Astrocyte (in vitro differentiated cells and primary cell): ENCODE results near the gene S100P. TPM values are rescaled to one million over a fixed set of nuclear protein-coding genes. Genes with fewer than 3 reads are reported as not detected.

ENCODE experiments used
- DNase-seq: peaks from one replicate; pipeline ENCODE4 v3.0.0-alpha.2; 2010; ENCODE audit warnings: low read depth
- FAIRE-seq: peaks from 2 replicates; lab custom pipeline; 2011; peaks lifted over from hg19 to GRCh38; lab: Jason Lieb, UNC
- H2AFZ ChIP-seq: 2 replicates; pipeline ENCODE4 v1.6.0; 2012; ENCODE audit warnings: low read depth, low read length, inconsistent platforms
- H3K27ac ChIP-seq: 2 replicates; pipeline ENCODE4 v1.5.1; 2011; ENCODE audit warnings: low read depth, low read length, inconsistent platforms
- H3K27me3 ChIP-seq: 2 replicates; pipeline ENCODE4 v1.6.0; 2011; ENCODE audit warnings: low read length, inconsistent platforms; ENCODE audit not compliant: insufficient read depth
- H3K36me3 ChIP-seq: 2 replicates; pipeline ENCODE4 v1.5.1; 2011; ENCODE audit warnings: low read length, inconsistent platforms; ENCODE audit not compliant: insufficient read depth
- H3K4me1 ChIP-seq: 2 replicates; pipeline ENCODE4 v1.5.1; 2011; ENCODE audit warnings: low read length, inconsistent platforms; ENCODE audit not compliant: insufficient read depth
- H3K4me2 ChIP-seq: 2 replicates; pipeline ENCODE4 v1.6.0; 2012; ENCODE audit warnings: low read length, inconsistent platforms
- H3K4me3 ChIP-seq: 2 replicates; pipeline ENCODE4 v1.5.1; 2011; ENCODE audit warnings: low read depth, mild to moderate bottlenecking, low read length, inconsistent platforms; ENCODE audit not compliant: insufficient read depth
- H3K79me2 ChIP-seq: 2 replicates; pipeline ENCODE4 v1.6.0; 2012; ENCODE audit warnings: mild to moderate bottlenecking, low read length, inconsistent platforms; ENCODE audit not compliant: insufficient read depth
- H3K9ac ChIP-seq: 2 replicates; pipeline ENCODE4 v1.6.0; 2012; ENCODE audit warnings: mild to moderate bottlenecking, low read length, inconsistent platforms
- H3K9me3 ChIP-seq: 2 replicates; pipeline ENCODE4 v1.5.1; 2012; ENCODE audit warnings: low read depth, mild to moderate bottlenecking, low read length, inconsistent platforms; ENCODE audit not compliant: insufficient read depth
- H4K20me1 ChIP-seq: 2 replicates; pipeline ENCODE4 v1.6.0; 2012; ENCODE audit warnings: low read length, inconsistent platforms; ENCODE audit not compliant: insufficient read depth
- H3K27ac Mint-ChIP-seq: one replicate; pipeline ENCODE4 v1.8.0; 2021; ENCODE audit warnings: mild to moderate bottlenecking, mixed read lengths; ENCODE audit not compliant: unreplicated experiment
- H3K27me3 Mint-ChIP-seq: one replicate; pipeline ENCODE4 v1.8.0; 2021; ENCODE audit warnings: low read depth, mixed read lengths; ENCODE audit not compliant: unreplicated experiment
- H3K36me3 Mint-ChIP-seq: one replicate; pipeline ENCODE4 v1.8.0; 2021; ENCODE audit warnings: low read depth, mixed read lengths; ENCODE audit not compliant: unreplicated experiment
- H3K4me1 Mint-ChIP-seq: one replicate; pipeline ENCODE4 v1.8.0; 2021; ENCODE audit warnings: low read depth, mixed read lengths; ENCODE audit not compliant: unreplicated experiment
- H3K4me3 Mint-ChIP-seq: one replicate; pipeline ENCODE4 v1.8.0; 2021; ENCODE audit warnings: mild to moderate bottlenecking, moderate library complexity, mixed read lengths; ENCODE audit not compliant: unreplicated experiment
- H3K9me3 Mint-ChIP-seq: one replicate; pipeline ENCODE4 v1.8.0; 2021; ENCODE audit warnings: mild to moderate bottlenecking, mixed read lengths; ENCODE audit not compliant: unreplicated experiment
- EZH2 ChIP-seq: IDR thresholded peaks from 2 replicates; pipeline ENCODE4 v1.6.1; 2012; ENCODE audit warnings: mild to moderate bottlenecking, low read length, inconsistent platforms; ENCODE audit not compliant: insufficient read depth
- total RNA-seq: library from RNA; stranded (reverse); gene quantifications from 2 replicates; pipeline ENCODE4 v1.2.1, GENCODE V29; 2021
- TF ChIP-seq, protein P1 (sequence below): IDR thresholded peaks from 2 replicates; pipeline ENCODE4 v1.5.1; 2011; ENCODE audit warnings: low read depth, mild to moderate bottlenecking, inconsistent platforms, low read length, moderate library complexity; ENCODE audit not compliant: insufficient read depth

The S100P gene
- total RNA-seq, 1 donor from 2014 or later: not detected

DNA sequence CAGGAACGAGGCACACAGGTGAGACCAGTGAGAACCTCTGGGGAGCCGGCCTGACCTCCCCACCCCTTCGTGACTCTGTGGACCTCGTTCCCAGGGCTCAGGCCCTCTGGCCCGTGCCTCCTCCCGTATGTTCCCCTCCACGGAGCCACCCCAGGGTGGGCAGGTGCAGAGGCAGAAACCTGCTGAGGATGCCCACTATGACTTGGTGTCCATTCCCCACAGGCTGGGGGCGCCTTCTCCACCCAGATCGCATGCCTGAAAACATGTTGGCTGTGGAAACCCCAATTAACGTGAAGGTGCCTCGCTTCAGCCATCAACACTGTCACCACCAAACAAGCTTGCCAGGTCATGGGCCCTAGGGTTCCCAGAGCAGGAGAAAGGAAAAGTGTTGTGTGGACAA is 49.3 kb downstream of the S100P start:
- Mint-ChIP-seq H3K4me3 (no peak overlapping the region), H3K27ac (no peak overlapping the region), H3K36me3 (no peaks in the 10 kb centered on the region), H3K9me3 (no peaks in the 10 kb centered on the region), H3K27me3 (no peaks in the 10 kb centered on the region), H3K4me1 (no peaks in the 10 kb centered on the region)
- no peak overlapping the region for H3K4me2 ChIP-seq
- H3K9me3 ChIP-seq: no peaks in the 10 kb centered on the region
- H3K4me1 ChIP-seq: peaks cover 6% of the 10 kb centered on the region
- TF ChIP-seq, protein P1, sequence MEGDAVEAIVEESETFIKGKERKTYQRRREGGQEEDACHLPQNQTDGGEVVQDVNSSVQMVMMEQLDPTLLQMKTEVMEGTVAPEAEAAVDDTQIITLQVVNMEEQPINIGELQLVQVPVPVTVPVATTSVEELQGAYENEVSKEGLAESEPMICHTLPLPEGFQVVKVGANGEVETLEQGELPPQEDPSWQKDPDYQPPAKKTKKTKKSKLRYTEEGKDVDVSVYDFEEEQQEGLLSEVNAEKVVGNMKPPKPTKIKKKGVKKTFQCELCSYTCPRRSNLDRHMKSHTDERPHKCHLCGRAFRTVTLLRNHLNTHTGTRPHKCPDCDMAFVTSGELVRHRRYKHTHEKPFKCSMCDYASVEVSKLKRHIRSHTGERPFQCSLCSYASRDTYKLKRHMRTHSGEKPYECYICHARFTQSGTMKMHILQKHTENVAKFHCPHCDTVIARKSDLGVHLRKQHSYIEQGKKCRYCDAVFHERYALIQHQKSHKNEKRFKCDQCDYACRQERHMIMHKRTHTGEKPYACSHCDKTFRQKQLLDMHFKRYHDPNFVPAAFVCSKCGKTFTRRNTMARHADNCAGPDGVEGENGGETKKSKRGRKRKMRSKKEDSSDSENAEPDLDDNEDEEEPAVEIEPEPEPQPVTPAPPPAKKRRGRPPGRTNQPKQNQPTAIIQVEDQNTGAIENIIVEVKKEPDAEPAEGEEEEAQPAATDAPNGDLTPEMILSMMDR: no peak
- TF ChIP-seq EZH2: no peak
- no peaks in the 10 kb centered on the region for H3K79me2 ChIP-seq
- H3K4me3 ChIP-seq: no peak overlapping the region
- no peak overlapping the region for H3K27ac ChIP-seq
- no peaks in the 10 kb centered on the region for H3K36me3 ChIP-seq
- no peak overlapping the region for H3K9ac ChIP-seq
- H3K27me3 ChIP-seq: no peaks in the 10 kb centered on the region
- FAIRE-seq (no peak), DNase-seq (no peak)
- no peaks in the 10 kb centered on the region for H4K20me1 ChIP-seq
- no peak overlapping the region for H2AFZ ChIP-seq

Other genes with a start within 250 kb of the S100P start
- gene PPP2R2C, start 221.3 kb upstream of the S100P start, total RNA-seq: 0.72 and 1.1 TPM in 2 replicates
- gene MAN2B2, start 118.7 kb upstream of the S100P start, total RNA-seq: 32.2 and 36.1 TPM in 2 replicates
- gene MRFAP1, start 53.2 kb upstream of the S100P start, total RNA-seq: 258 and 278 TPM in 2 replicates
- 33.2 and 36.8 TPM in 2 replicates for gene MRFAP1L1, start 16.0 kb downstream of the S100P start, total RNA-seq
- gene BLOC1S4, start 22.3 kb downstream of the S100P start, total RNA-seq: 20.9 and 21.2 TPM in 2 replicates
- 25.0 and 27.6 TPM in 2 replicates for gene KIAA0232, start 88.8 kb downstream of the S100P start, total RNA-seq
- gene TBC1D14, start 215.9 kb downstream of the S100P start, total RNA-seq: 25.8 and 30.4 TPM in 2 replicates